CD14-positive monocyte (primary cell): Measurements from ENCODE around the gene MRPL46. TPM values are rescaled to one million over a fixed set of nuclear protein-coding genes. Genes with fewer than 3 reads are reported as not detected.

Experiments
- DNase-seq, 3 donors: peaks; one replicate each; pipeline ENCODE4 v3.0.0-alpha.2; 2011 to 2022
- H2AFZ ChIP-seq: 2 replicates; pipeline ENCODE4 v1.6.0; 2012; ENCODE audit warnings: mild to moderate bottlenecking, low read depth, low read length, inconsistent platforms; ENCODE audit not compliant: insufficient read depth, poor library complexity, severe bottlenecking
- H3K27ac ChIP-seq, 2 donors: 1 replicate in 1 of 2; 2 replicates in 1 of 2; pipeline ENCODE4 v1.5.1; 2012 to 2013; ENCODE audit warnings: low read length in 2 of 2, control low read depth in 1 of 2, inconsistent platforms in 1 of 2, low read depth in 1 of 2, mild to moderate bottlenecking in 1 of 2
- H3K27me3 ChIP-seq, 2 donors: one replicate each; pipeline versions ENCODE4 v1.6.0 to v1.6.1; 2011 to 2013; ENCODE audit warnings: low read length in 2 of 2; ENCODE audit not compliant: control insufficient read depth in 2 of 2, insufficient read depth in 2 of 2
- H3K36me3 ChIP-seq, 2 donors: replicated peaks in 1 of 2; 1 replicate in 1 of 2; 2 replicates in 1 of 2; pipeline versions ENCODE4 v1.5.1 to v1.6.1; 2012 to 2013; ENCODE audit warnings: low read length in 2 of 2, control low read depth in 1 of 2, inconsistent platforms in 1 of 2, mild to moderate bottlenecking in 1 of 2; ENCODE audit not compliant: insufficient read depth in 2 of 2, control insufficient read depth in 1 of 2
- H3K4me1 ChIP-seq, 2 donors: 1 replicate in 1 of 2; 2 replicates in 1 of 2; pipeline versions ENCODE4 v1.5.1 to v1.6.1; 2012 to 2013; ENCODE audit warnings: low read length in 2 of 2, control low read depth in 1 of 2, inconsistent platforms in 1 of 2, mild to moderate bottlenecking in 1 of 2, moderate library complexity in 1 of 2; ENCODE audit not compliant: insufficient read depth in 2 of 2, control insufficient read depth in 1 of 2
- H3K4me2 ChIP-seq: replicated peaks from 2 replicates; pipeline ENCODE3; 2012; ENCODE audit warnings: low read length, moderate library complexity, mild to moderate bottlenecking; ENCODE audit not compliant: poor library complexity, severe bottlenecking; ENCODE audit errors: extremely low read depth
- H3K4me3 ChIP-seq, 3 experiments: fragments of 200-600 bp in 1 of 3; sonication (generic) in 1 of 3; replicated peaks in 1 of 3; 1 replicate in 2 of 3; 2 replicates in 1 of 3; pipeline ENCODE4 v1.5.1; 2011 to 2013; ENCODE audit warnings: low read length in 3 of 3, mild to moderate bottlenecking in 3 of 3, control low read depth in 2 of 3, low read depth in 2 of 3, inconsistent platforms in 1 of 3, moderate library complexity in 1 of 3
- H3K79me2 ChIP-seq: 2 replicates; pipeline ENCODE4 v1.6.0; 2012; ENCODE audit warnings: mild to moderate bottlenecking, control low read depth, inconsistent platforms, low read length, moderate library complexity; ENCODE audit not compliant: insufficient read depth
- H3K9ac ChIP-seq: 2 replicates; pipeline ENCODE4 v1.6.0; 2017; ENCODE audit warnings: low read length, mild to moderate bottlenecking; ENCODE audit not compliant: insufficient read depth, poor library complexity, severe bottlenecking
- H3K9me3 ChIP-seq, 2 donors: replicated peaks in 1 of 2; 1 replicate in 1 of 2; 2 replicates in 1 of 2; pipeline versions ENCODE4 v1.5.1 to v1.6.1; 2012 to 2013; ENCODE audit warnings: low read length in 2 of 2, control low read depth in 1 of 2; ENCODE audit not compliant: control insufficient read depth in 1 of 2, insufficient read depth in 1 of 2
- H4K20me1 ChIP-seq: 2 replicates; pipeline ENCODE4 v1.6.0; 2012; ENCODE audit warnings: mild to moderate bottlenecking, low read length, control low read depth, moderate library complexity; ENCODE audit not compliant: insufficient read depth
- H3K27ac Mint-ChIP-seq, 7 donors: one replicate each; pipeline ENCODE4 v1.8.0; 2020; ENCODE audit warnings: mild to moderate bottlenecking in 7 of 7, mixed read lengths in 7 of 7, moderate library complexity in 6 of 7, inconsistent platforms in 2 of 7
- H3K27me3 Mint-ChIP-seq, 3 donors: one replicate each; pipeline ENCODE4 v1.8.0; 2021 to 2022; ENCODE audit warnings: low read depth in 3 of 3, mild to moderate bottlenecking in 3 of 3, mixed read lengths in 3 of 3, moderate library complexity in 3 of 3, inconsistent platforms in 1 of 3
- H3K36me3 Mint-ChIP-seq, 2 donors: one replicate each; pipeline ENCODE4 v1.8.0; 2020; ENCODE audit warnings: mixed read lengths in 2 of 2, inconsistent platforms in 1 of 2, mild to moderate bottlenecking in 1 of 2
- H3K4me1 Mint-ChIP-seq: one replicate; pipeline ENCODE4 v1.8.0; 2020; ENCODE audit warnings: mild to moderate bottlenecking, mixed read lengths
- H3K4me3 Mint-ChIP-seq, 2 donors: one replicate each; pipeline ENCODE4 v1.8.0; 2020; ENCODE audit warnings: mild to moderate bottlenecking in 2 of 2, mixed read lengths in 2 of 2, moderate library complexity in 1 of 2
- H3K9me3 Mint-ChIP-seq, 7 donors: one replicate each; pipeline ENCODE4 v1.8.0; 2020 to 2022; ENCODE audit warnings: mixed read lengths in 7 of 7, mild to moderate bottlenecking in 6 of 7, moderate library complexity in 6 of 7, inconsistent platforms in 2 of 7
- WGBS: methylation state at CpG from one replicate; pipeline ENCODE4 v1.1.5; 2013; ENCODE audit warnings: missing lambda C conversion rate; ENCODE audit not compliant: insufficient coverage; 5-methylcytosine and 5-hydroxymethylcytosine counted together
- intact Hi-C, 2 donors: fragments of 100-400 bp; cut with micrococcal nuclease; formaldehyde crosslinking; loops; one replicate each; pipeline versions ENCODE4 v1.15.0 to v1.15.1; 2023
- polyA plus RNA-seq, 3 donors: library from polyadenylated mRNA; depleted of rRNA in 1 of 3; unstranded in 2 of 3; stranded (reverse) in 1 of 3; fragments of 300-500 nt in 2 of 3; fragments of >200 nt in 1 of 3; fragmentation: Illumina TruSeq in 2 of 3; gene quantifications; 1 replicate in 2 of 3; 2 replicates in 1 of 3; pipeline ENCODE4 v1.2.3, GENCODE V29; 2012 to 2021
- TF ChIP-seq, protein P1 (sequence below): fragments of 200-600 bp; IDR thresholded peaks from one replicate; pipeline ENCODE4 v1.8.0; 2022; ENCODE audit warnings: antibody characterized with exemption, mild to moderate bottlenecking

The MRPL46 gene
- polyA plus RNA-seq, 3 donors = 6.3 to 20.3 (median 17.0) TPM

DNA sequence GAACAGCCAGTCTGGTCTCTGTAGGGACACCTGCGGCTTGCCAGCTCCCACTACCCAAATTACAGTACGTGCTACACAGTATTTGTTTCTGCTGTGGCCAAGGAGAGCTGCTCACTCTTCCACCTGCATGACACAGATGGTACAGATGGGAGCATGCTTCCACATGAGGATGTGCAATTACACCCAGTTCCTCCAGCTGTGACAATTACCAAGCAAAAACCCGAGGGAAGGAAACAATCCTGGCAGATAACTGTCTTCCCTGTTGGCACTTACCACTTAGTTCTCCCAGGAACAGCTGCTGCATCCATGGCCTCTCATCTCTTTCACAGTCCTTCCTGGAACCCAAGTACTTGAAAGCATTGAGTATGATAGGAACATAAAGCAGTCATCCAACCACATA is 44.9 kb upstream of the MRPL46 start:
- DNase-seq = no peak
- no peaks in the 10 kb centered on the region for H3K9me3 ChIP-seq
- Mint-ChIP-seq H3K9me3 (no peaks in the 10 kb centered on the region), H3K27ac (no peak overlapping the region), H3K36me3 (peaks cover 54 to 59% of the 10 kb centered on the region in 2 donors), H3K27me3 (peaks cover 0 to 3% (median 0%) of the 10 kb centered on the region in 3 donors), H3K4me3 (no peak overlapping the region), H3K4me1 (peaks cover 2% of the 10 kb centered on the region)
- no peak overlapping the region for H3K4me3 ChIP-seq
- H3K36me3 ChIP-seq = peaks cover 31 to 57% of the 10 kb centered on the region in 2 donors
- H3K4me2 ChIP-seq = no peak overlapping the region
- no CpG with 5 or more reads among the region's 3 CpGs for WGBS
- no peaks in the 10 kb centered on the region for H3K27me3 ChIP-seq
- H3K79me2 ChIP-seq = no peaks in the 10 kb centered on the region
- H2AFZ ChIP-seq = no peak overlapping the region
- H3K4me1 ChIP-seq = no peaks in the 10 kb centered on the region
- H3K9ac ChIP-seq = no peak overlapping the region
- no peak overlapping the region for H3K27ac ChIP-seq
- TF ChIP-seq, protein P1, sequence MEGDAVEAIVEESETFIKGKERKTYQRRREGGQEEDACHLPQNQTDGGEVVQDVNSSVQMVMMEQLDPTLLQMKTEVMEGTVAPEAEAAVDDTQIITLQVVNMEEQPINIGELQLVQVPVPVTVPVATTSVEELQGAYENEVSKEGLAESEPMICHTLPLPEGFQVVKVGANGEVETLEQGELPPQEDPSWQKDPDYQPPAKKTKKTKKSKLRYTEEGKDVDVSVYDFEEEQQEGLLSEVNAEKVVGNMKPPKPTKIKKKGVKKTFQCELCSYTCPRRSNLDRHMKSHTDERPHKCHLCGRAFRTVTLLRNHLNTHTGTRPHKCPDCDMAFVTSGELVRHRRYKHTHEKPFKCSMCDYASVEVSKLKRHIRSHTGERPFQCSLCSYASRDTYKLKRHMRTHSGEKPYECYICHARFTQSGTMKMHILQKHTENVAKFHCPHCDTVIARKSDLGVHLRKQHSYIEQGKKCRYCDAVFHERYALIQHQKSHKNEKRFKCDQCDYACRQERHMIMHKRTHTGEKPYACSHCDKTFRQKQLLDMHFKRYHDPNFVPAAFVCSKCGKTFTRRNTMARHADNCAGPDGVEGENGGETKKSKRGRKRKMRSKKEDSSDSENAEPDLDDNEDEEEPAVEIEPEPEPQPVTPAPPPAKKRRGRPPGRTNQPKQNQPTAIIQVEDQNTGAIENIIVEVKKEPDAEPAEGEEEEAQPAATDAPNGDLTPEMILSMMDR = no peak
- H4K20me1 ChIP-seq = no peaks in the 10 kb centered on the region
- intact Hi-C loops = no loop called here

DNA sequence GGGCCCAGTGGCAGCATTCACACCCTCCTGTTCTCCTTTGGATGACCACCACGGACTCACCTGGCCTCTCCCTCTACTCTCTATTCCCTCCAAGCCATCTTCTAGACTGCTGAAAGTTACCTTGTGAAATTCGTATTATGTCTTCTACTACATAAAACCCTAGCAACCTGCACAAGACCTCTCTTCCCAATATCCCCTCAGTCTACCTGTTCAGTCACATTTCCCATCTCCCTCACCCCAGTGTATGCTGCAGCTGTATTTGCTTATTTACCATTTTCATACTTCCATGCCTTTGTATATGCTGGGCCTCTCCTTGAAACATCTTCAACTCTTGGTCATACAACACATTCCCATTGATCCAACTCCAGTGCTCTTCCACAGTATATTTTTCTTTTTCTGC is 44.0 kb upstream of the MRPL46 start:
- Histone ChIP-seq H3K4me2 (no peak overlapping the region), H3K9me3 (no peaks in the 10 kb centered on the region), H3K79me2 (no peaks in the 10 kb centered on the region), H3K4me1 (no peaks in the 10 kb centered on the region), H3K36me3 (peaks cover 30 to 56% of the 10 kb centered on the region in 2 donors), H4K20me1 (no peaks in the 10 kb centered on the region), H3K27ac (no peak overlapping the region), H3K27me3 (no peaks in the 10 kb centered on the region), H2AFZ (no peak overlapping the region), H3K9ac (no peak overlapping the region), H3K4me3 (no peak overlapping the region)
- Mint-ChIP-seq H3K9me3 (no peaks in the 10 kb centered on the region), H3K27me3 (peaks cover 0 to 3% (median 0%) of the 10 kb centered on the region in 3 donors), H3K27ac (no peak overlapping the region), H3K36me3 (peaks cover 48 to 53% of the 10 kb centered on the region in 2 donors), H3K4me1 (peaks cover 2% of the 10 kb centered on the region), H3K4me3 (no peak overlapping the region)
- intact Hi-C loops = no loop called here
- TF ChIP-seq, protein P1 = no peak
- WGBS = 98% methylated on average over 2 of the region's 2 CpGs
- DNase-seq = no peak
